Heart right ventricle (tissue), 16 donors: Measurements from ENCODE around the gene EMP2. TPM values are rescaled to one million over a fixed set of nuclear protein-coding genes. Genes with fewer than 3 reads are reported as not detected.
A peak's percentile ranks its signal among the peaks of the same experiment; 100 is the strongest.

Experiments used
- ATAC-seq, 8 donors: fragments of 200-7000 bp; cut with Tn5 transposase; one replicate each; pipeline ENCODE4 v1.9.1; 2020; ENCODE audit warnings: mild to moderate bottlenecking in 8 of 8, moderate library complexity in 8 of 8, moderate number of reproducible peaks in 1 of 8
- DNase-seq, 2 donors: peaks; one replicate each; pipeline ENCODE4 v3.0.0-alpha.2; 2020
- H3K27ac ChIP-seq, 10 donors: fragments of 200-600 bp; sonication (generic) in 2 of 10; one replicate each; pipeline versions ENCODE4 v1.5.0 to v1.8.0; 2020 to 2022; ENCODE audit warnings: mild to moderate bottlenecking in 3 of 10
- H3K27me3 ChIP-seq, 7 donors: fragments of 200-600 bp; one replicate each; pipeline ENCODE4 v1.8.0; 2021 to 2022; ENCODE audit warnings: mild to moderate bottlenecking in 2 of 7
- H3K36me3 ChIP-seq, 9 donors: fragments of 200-600 bp; sonication (generic) in 1 of 9; one replicate each; pipeline versions ENCODE4 v1.5.0 to v1.8.0; 2020 to 2022; ENCODE audit warnings: mild to moderate bottlenecking in 2 of 9
- H3K4me1 ChIP-seq, 9 donors: fragments of 200-600 bp; sonication (generic) in 1 of 9; one replicate each; pipeline versions ENCODE4 v1.5.0 to v1.8.0; 2020 to 2022; ENCODE audit warnings: mild to moderate bottlenecking in 4 of 9
- H3K4me3 ChIP-seq, 10 donors: fragments of 200-600 bp; sonication (generic) in 2 of 10; one replicate each; pipeline versions ENCODE4 v1.5.0 to v1.8.0; 2020 to 2022; ENCODE audit warnings: mild to moderate bottlenecking in 7 of 10, moderate library complexity in 2 of 10
- H3K9me3 ChIP-seq, 11 donors: fragments of 200-600 bp in 10 of 11; sonication (generic) in 2 of 11; one replicate each; pipeline versions ENCODE4 v1.5.0 to v1.8.0; 2013 to 2022; ENCODE audit warnings: mild to moderate bottlenecking in 2 of 11, control low read depth in 1 of 11, moderate library complexity in 1 of 11
- CTCF ChIP-seq, 9 donors: fragments of 200-600 bp; sonication (generic) in 2 of 9; IDR thresholded peaks; one replicate each; pipeline versions ENCODE4 v1.5.0 to v1.8.0; 2021 to 2022; ENCODE audit warnings: antibody characterized with exemption in 9 of 9, mild to moderate bottlenecking in 5 of 9, moderate library complexity in 1 of 9
- WGBS, 2 donors: extraction: QIAGEN DNeasy Blood & Tissue Kit; methylation state at CpG; one replicate each; pipeline ENCODE4 v1.1.7; 2013; ENCODE audit warnings: inconsistent platforms in 1 of 2; 5-methylcytosine and 5-hydroxymethylcytosine counted together
- intact Hi-C, 10 donors: fragments of 100-400 bp; cut with DNase I; formaldehyde crosslinking; loops; one replicate each; pipeline versions ENCODE4 v1.11.1 to v1.14.2; 2022
- polyA plus RNA-seq, 2 donors: library from polyadenylated mRNA; stranded (reverse); fragments of 200-250 nt; gene quantifications; one replicate each; pipeline ENCODE4 v1.2.3, GENCODE V29; 2013
- total RNA-seq, 10 donors: library from RNA; stranded (reverse); fragmentation: NEBNext Ultra II Directional in 3 of 10; extraction: Animal tissue kit (Norgen Biotek cat#: 25700) in 3 of 10; gene quantifications; one replicate each; pipeline versions ENCODE4 v1.2.1 to v1.2.4, GENCODE V29; 2021 to 2023
- donor health status: Arrhythmogenic right ventricular cardiomyopathy.
- donor health status: ischemic (EF 13 %, LVEDD 7.1; RV severe dilation, severe dysfunction).
- donor health status: healthy with polysubstance abuse.
- donor health status: DM: no; HTN: yes; CAD: no.
- donor health status: DM: no; HTN: no; CAD: no.
- donor health status: ischemic (EF 25% LVEDD 6.9; RV normal size, moderate dysfunction).
- donor health status: ischemic (EF 25% LVEDD 5.7; RV mildly dilated, moderate dysfunction).
- donor health status: healthy.
- donor health status: DM: yes; HTN: yes; CAD: no.
- donor health status: Ischemic cardiomyopathy.
- donor health status: ischemic (EF 35%, LVEDD 5.7; RV mildly dilated, moderate dysfunction).
- donor health status: nonischemic (EF 11% LVEDD 7.7; RV severe dilation, severe dysfunction).
- donor health status: DM: yes; HTN: yes; CAD: no.
- donor health status: PGD.
- donor health status: ischemic (EF 29% LVEDD 5.4; RV normal size, mild dysfunction).
- donor health status: nonischemic (EF 23%, LVEDD 6.1; RV moderate dilation, normal function).

Gene EMP2
- total and polyA plus RNA-seq, 12 donors, result 36.1 to 108 (median 58.6) TPM

- 40 to 51% methylated on average over 5 of the region's 5 CpGs for WGBS, 2 donors
- H3K27me3 ChIP-seq, result no peaks in the 10 kb centered on the region
- H3K9me3 ChIP-seq, result peaks cover 0 to 17% (median 9%) of the 10 kb centered on the region in 11 donors
- H3K4me1 ChIP-seq, result peaks cover 19 to 99% (median 81%) of the 10 kb centered on the region in 9 donors
- intact Hi-C loops, result loop anchor here in 1 of 10 donors (5.0 kb wide), 1 partner anchor 33 kb away; no protein-coding TSS in a partner anchor
- H3K4me3 ChIP-seq, result no peak overlapping the region
- H3K36me3 ChIP-seq, result peaks cover 0 to 8% (median 0%) of the 10 kb centered on the region in 9 donors
- ATAC-seq, result peak in 7 of 8 donors; percentile 32 to 71 (median 58)
- peak in 1 of 2 donors; percentile 49 for DNase-seq
- TF ChIP-seq CTCF (IDR thresholded peaks at IDR 0.05), result no peak
- H3K27ac ChIP-seq, result peak overlapping the region; percentile 37 to 97 (median 65)
These were observed 15.2 kb downstream of the EMP2 start for GRCh38 chr16:10565167-10565566.

- peaks cover 0 to 8% (median 0%) of the 10 kb centered on the region in 9 donors for H3K36me3 ChIP-seq
- no peaks in the 10 kb centered on the region for H3K27me3 ChIP-seq
- ATAC-seq (no peak), DNase-seq (no peak)
- no peak for TF ChIP-seq CTCF (IDR thresholded peaks at IDR 0.05)
- H3K27ac ChIP-seq, result peak overlapping the region; percentile 37 to 97 (median 65)
- intact Hi-C loops, result no loop called here
- H3K9me3 ChIP-seq, result peaks cover 0 to 17% (median 9%) of the 10 kb centered on the region in 11 donors
- no peak overlapping the region for H3K4me3 ChIP-seq
- 47 to 56% methylated on average over 5 of the region's 5 CpGs for WGBS, 2 donors
- H3K4me1 ChIP-seq, result peaks cover 24 to 100% (median 81%) of the 10 kb centered on the region in 9 donors
These were observed 15.8 kb downstream of the EMP2 start for GRCh38 chr16:10564591-10564990.

GRCh38 chr16:10562361-10562899 lies 18.0 kb downstream of the EMP2 start:
- Histone ChIP-seq H3K4me1 (peaks cover 38 to 100% (median 84%) of the 10 kb centered on the region in 9 donors), H3K27me3 (no peaks in the 10 kb centered on the region), H3K9me3 (peaks cover 0 to 17% (median 9%) of the 10 kb centered on the region in 11 donors), H3K36me3 (peaks cover 0 to 6% (median 0%) of the 10 kb centered on the region in 9 donors), H3K4me3 (no peak overlapping the region), H3K27ac (peak overlapping the region in 7 of 10 donors; percentile 45 to 97 (median 91))
- ATAC-seq (no peak), DNase-seq (no peak)
- TF ChIP-seq CTCF (IDR thresholded peaks at IDR 0.05), result no peak
- intact Hi-C loops, result no loop called here

GRCh38 chr16:10561425-10561824 lies 19.0 kb downstream of the EMP2 start:
- TF ChIP-seq CTCF (IDR thresholded peaks at IDR 0.05), result no peak
- Histone ChIP-seq H3K36me3 (peaks cover 0 to 6% (median 0%) of the 10 kb centered on the region in 9 donors), H3K4me3 (no peak overlapping the region), H3K4me1 (peaks cover 38 to 100% (median 89%) of the 10 kb centered on the region in 9 donors), H3K27ac (peak overlapping the region in 9 of 10 donors; percentile 10 to 97 (median 91)), H3K27me3 (no peaks in the 10 kb centered on the region), H3K9me3 (peaks cover 0 to 17% (median 9%) of the 10 kb centered on the region in 11 donors)
- ATAC-seq (no peak), DNase-seq (no peak)
- WGBS, 2 donors, result 76 to 77% methylated on average over 3 of the region's 3 CpGs
- intact Hi-C loops, result no loop called here
